Esophagus squamous epithelium (tissue), 5 donors: ENCODE measurements around the gene RBM12. TPM values are rescaled to one million over a fixed set of nuclear protein-coding genes. Genes with fewer than 3 reads are reported as not detected.

Experiments used
- DNase-seq: peaks from one replicate; lab custom pipeline; 2025; lab: John Stamatoyannopoulos, UW
- H3K27ac ChIP-seq, 4 donors: fragments of 200-600 bp; sonication (generic); one replicate each; pipeline ENCODE4 v1.5.1; 2016 to 2019; ENCODE audit warnings: mild to moderate bottlenecking in 1 of 4
- H3K27me3 ChIP-seq, 4 donors: fragments of 200-600 bp; sonication (generic); 1 replicate in 3 of 4; 2 replicates in 1 of 4; pipeline versions ENCODE4 v1.5.1 to v1.6.0; 2017 to 2021; ENCODE audit warnings: antibody characterized with exemption in 1 of 4
- H3K36me3 ChIP-seq, 3 donors: fragments of 200-600 bp; sonication (generic); one replicate each; pipeline ENCODE4 v1.5.1; 2016 to 2019
- H3K4me1 ChIP-seq, 3 donors: fragments of 200-600 bp; sonication (generic); one replicate each; pipeline ENCODE4 v1.5.1; 2017 to 2019
- H3K4me3 ChIP-seq, 4 donors: fragments of 200-600 bp; sonication (generic); 1 replicate in 3 of 4; 2 replicates in 1 of 4; pipeline ENCODE4 v1.5.1; 2016 to 2019; ENCODE audit warnings: mild to moderate bottlenecking in 2 of 4, moderate library complexity in 1 of 4
- H3K9me3 ChIP-seq, 3 donors: fragments of 200-600 bp; sonication (generic); one replicate each; pipeline ENCODE4 v1.5.1; 2016 to 2019
- POLR2A ChIP-seq, 4 donors: fragments of 450-650 bp; IDR thresholded peaks; one replicate each; pipeline ENCODE4 v1.6.1; 2017; ENCODE audit warnings: antibody characterized with exemption in 4 of 4, mild to moderate bottlenecking in 4 of 4, moderate library complexity in 3 of 4
- WGBS, 2 donors: methylation state at CpG; one replicate each; pipeline ENCODE4 v1.1.5; 2018; 5-methylcytosine and 5-hydroxymethylcytosine counted together
- intact Hi-C: fragments of 100-400 bp; cut with DNase I; formaldehyde crosslinking; loops from one replicate; pipeline ENCODE4 v1.15.0; 2022
- total RNA-seq, 4 donors: library from RNA; depleted of rRNA; stranded (reverse); fragments of >200 nt; gene quantifications; one replicate each; pipeline ENCODE4 v1.1.0, GENCODE V29; 2016
- TF ChIP-seq, protein P1 (sequence below), 6 experiments: fragments of 450-650 bp in 4 of 6; fragments of 200-600 bp in 2 of 6; sonication (generic) in 2 of 6; IDR thresholded peaks; one replicate each; pipeline ENCODE4 v1.5.1; 2016 to 2019; ENCODE audit warnings: antibody characterized with exemption in 6 of 6, mild to moderate bottlenecking in 4 of 6, moderate library complexity in 4 of 6
- donor health status: DM: yes; HTN: yes; CAD: no.

Gene RBM12
- total RNA-seq, 4 donors from 2014 or later = 14.2 to 35.5 (median 30.0) TPM

DNA sequence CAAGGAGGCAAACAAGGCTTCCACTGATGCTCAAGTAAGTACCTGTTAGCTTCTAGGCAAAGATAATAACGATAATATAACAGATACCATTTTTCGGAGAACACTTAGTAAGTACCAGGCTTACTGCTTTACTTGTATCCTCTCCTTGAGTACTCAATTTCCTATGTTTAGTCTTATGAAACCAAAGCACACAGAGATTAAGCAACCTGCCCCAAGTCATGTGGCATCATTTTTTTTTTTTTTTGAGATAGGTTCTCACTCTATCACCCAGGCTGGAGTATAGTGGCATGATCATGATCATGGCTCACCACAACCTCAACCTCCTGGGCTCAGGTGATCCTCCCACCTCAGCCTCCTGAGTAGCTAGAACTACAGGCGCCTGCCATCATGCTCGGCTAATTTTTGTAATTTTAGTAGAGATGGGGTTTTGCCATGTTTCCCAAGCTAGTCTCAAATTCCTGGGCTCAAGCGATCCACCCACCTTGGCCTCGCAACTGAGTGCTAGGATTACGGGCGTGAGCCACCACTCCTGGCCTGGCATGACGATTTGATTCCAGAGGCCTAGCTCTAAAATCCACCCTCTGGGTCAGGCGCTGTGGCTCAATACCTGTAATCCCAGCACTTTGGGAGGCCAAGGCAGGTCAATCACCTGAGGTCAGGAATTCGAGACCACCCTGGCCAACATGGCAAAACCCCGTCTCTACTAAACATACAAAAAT lies 35.1 kb downstream of the RBM12 start:
- no peaks in the 10 kb centered on the region for H3K4me1 ChIP-seq
- no peaks in the 10 kb centered on the region for H3K9me3 ChIP-seq
- no peaks in the 10 kb centered on the region for H3K27me3 ChIP-seq
- TF ChIP-seq, protein P1, sequence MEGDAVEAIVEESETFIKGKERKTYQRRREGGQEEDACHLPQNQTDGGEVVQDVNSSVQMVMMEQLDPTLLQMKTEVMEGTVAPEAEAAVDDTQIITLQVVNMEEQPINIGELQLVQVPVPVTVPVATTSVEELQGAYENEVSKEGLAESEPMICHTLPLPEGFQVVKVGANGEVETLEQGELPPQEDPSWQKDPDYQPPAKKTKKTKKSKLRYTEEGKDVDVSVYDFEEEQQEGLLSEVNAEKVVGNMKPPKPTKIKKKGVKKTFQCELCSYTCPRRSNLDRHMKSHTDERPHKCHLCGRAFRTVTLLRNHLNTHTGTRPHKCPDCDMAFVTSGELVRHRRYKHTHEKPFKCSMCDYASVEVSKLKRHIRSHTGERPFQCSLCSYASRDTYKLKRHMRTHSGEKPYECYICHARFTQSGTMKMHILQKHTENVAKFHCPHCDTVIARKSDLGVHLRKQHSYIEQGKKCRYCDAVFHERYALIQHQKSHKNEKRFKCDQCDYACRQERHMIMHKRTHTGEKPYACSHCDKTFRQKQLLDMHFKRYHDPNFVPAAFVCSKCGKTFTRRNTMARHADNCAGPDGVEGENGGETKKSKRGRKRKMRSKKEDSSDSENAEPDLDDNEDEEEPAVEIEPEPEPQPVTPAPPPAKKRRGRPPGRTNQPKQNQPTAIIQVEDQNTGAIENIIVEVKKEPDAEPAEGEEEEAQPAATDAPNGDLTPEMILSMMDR (IDR thresholded peaks at IDR 0.05) = no peak
- no peak for TF ChIP-seq POLR2A (IDR thresholded peaks at IDR 0.05)
- WGBS, 2 donors = 89 to 90% methylated on average over 9 to 10 of the region's 12 CpGs
- no peak for DNase-seq
- no peak overlapping the region for H3K27ac ChIP-seq
- H3K4me3 ChIP-seq = no peak overlapping the region
- H3K36me3 ChIP-seq = peaks cover 25 to 91% (median 47%) of the 10 kb centered on the region in 3 donors
- intact Hi-C loops = no loop called here

DNA sequence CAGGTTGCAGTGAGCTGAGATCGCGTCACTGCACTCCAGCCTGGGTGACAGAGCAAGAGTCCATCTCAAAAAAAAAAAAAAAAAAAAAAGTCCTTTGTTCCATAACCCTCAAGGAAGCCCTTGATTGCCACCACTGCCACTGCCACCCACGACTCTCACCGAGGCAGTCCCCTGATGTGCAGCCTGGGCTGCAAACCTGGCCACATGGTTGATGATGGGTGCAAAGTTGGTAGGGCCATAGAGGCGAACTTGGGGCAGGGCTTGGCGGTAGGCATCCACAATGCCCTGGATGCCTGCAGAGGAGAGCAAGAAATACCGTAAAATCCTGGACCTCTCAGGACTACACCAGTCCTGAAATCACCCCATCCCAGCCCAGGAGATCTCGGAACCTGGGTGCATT lies 37.6 kb downstream of the RBM12 start:
- no peak for TF ChIP-seq POLR2A (IDR thresholded peaks at IDR 0.05)
- TF ChIP-seq, protein P1 (IDR thresholded peaks at IDR 0.05) = no peak
- Histone ChIP-seq H3K4me1 (no peaks in the 10 kb centered on the region), H3K9me3 (no peaks in the 10 kb centered on the region), H3K27me3 (no peaks in the 10 kb centered on the region), H3K4me3 (no peak overlapping the region), H3K36me3 (peaks cover 25 to 86% (median 48%) of the 10 kb centered on the region in 3 donors), H3K27ac (no peak overlapping the region)
- intact Hi-C loops = no loop called here
- no peak for DNase-seq
- 96 to 98% methylated on average over 6 to 8 of the region's 8 CpGs for WGBS, 2 donors

DNA sequence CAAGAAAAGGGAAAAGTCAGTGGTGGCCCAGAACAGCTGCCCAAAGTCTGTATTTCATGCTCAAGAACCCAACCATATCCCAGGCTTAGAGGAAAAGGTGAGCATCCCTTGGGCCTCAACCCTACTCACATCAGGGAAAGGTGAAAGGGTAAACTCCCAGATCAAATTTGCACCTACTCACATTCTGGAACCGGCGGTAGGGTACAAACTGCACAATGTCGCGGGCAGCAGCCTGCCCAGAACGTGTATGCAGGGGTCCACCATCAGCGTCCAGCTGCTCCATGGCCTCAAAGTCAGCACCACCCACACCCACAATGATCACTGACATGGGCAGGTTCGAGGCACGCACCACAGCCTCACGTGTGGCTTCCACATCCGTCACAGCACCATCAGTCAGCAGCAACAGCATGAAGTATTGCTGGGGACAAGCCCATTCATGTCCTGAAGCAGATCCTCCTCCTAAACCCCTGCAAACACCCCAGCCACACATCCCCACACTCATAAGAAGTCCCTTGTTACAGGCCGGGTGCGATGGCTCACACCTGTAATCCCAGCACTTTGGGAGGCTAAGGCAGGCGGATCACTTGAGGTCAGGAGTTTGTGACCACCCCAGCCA lies 38.2 kb downstream of the RBM12 start:
- Histone ChIP-seq H3K27ac (no peak overlapping the region), H3K4me3 (no peak overlapping the region), H3K27me3 (no peaks in the 10 kb centered on the region), H3K9me3 (no peaks in the 10 kb centered on the region), H3K4me1 (no peaks in the 10 kb centered on the region), H3K36me3 (peaks cover 25 to 85% (median 48%) of the 10 kb centered on the region in 3 donors)
- no peak for DNase-seq
- intact Hi-C loops = no loop called here
- WGBS, 2 donors = 87 to 90% methylated on average over 3 to 8 of the region's 13 CpGs
- TF ChIP-seq, protein P1 (IDR thresholded peaks at IDR 0.05) = no peak
- TF ChIP-seq POLR2A (IDR thresholded peaks at IDR 0.05) = no peak

DNA sequence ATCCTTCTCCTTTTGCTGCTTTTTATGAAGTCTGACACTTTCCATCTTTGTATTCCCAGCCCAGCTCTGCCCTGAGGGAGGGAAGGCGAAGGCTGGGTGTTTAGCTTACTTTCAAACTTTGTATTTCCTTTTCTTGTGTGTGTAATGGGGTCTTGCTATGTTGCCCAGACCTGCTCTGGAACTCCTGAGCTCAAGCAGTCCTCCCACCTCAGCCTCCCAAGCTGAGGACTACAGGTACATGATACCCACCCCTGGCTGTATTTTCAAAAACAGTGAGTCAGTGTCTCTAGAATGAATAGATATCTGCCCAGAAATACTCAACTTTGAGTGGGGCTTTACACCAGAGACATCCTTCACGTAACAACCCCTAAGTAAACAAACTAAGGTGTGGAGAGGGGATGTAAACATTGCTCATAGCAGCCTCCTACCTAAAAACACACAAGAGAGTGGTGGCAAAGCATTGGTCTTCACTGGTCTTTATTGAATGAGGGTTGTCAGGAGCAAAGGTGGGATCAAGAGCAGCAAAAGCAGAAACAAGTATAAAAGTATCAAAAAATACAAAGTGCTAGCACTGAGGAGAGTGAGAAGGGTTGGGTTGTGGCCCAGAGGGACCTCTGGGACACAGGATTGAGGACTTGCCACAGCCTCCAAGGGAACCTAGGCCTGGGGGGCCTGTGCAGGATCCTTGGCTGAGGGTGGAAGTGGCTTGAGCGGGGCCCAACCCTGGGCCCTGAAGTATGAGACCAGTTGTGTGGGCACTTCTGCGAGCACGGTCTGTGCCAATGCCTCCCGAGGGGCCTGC lies 38.9 kb downstream of the RBM12 start:
- Histone ChIP-seq H3K36me3 (peaks cover 18 to 85% (median 44%) of the 10 kb centered on the region in 3 donors), H3K9me3 (no peaks in the 10 kb centered on the region), H3K4me3 (no peak overlapping the region), H3K27ac (no peak overlapping the region), H3K4me1 (no peaks in the 10 kb centered on the region), H3K27me3 (no peaks in the 10 kb centered on the region)
- no peak for DNase-seq
- TF ChIP-seq, protein P1 (IDR thresholded peaks at IDR 0.05) = no peak
- TF ChIP-seq POLR2A (IDR thresholded peaks at IDR 0.05) = no peak
- intact Hi-C loops = no loop called here
- WGBS, 2 donors = 84 to 88% methylated on average over 5 of the region's 6 CpGs
